K562 (cell line): ENCODE measurements around the gene SND1. TPM values are rescaled to one million over a fixed set of nuclear protein-coding genes. Genes with fewer than 3 reads are reported as not detected.

Experiments used
- ATAC-seq: fragments of 200-7000 bp; cut with Tn5 transposase; 3 replicates; pipeline ENCODE4 v1.9.1; 2020; ENCODE audit warnings: moderate library complexity
- BruUV-seq: library from RNA; stranded (reverse); fragments of 400-500 nt; replicated peaks from 2 replicates; lab custom pipeline; 2021; lab: Mats Ljungman, UMichigan
- CTCF ChIA-PET: fragments of 300-600 bp; formaldehyde crosslinking; extraction: SDS; loops from one replicate; lab custom pipeline; 2021; ENCODE audit warnings: low intra/inter-chr PET ratio; lab: Yijun Ruan, JAX
- POLR2A ChIA-PET: fragments of 300-600, 350-650 bp; sonication (Branson Sonifier 250); formaldehyde crosslinking; extraction: SDS; loops from one replicate; lab custom pipeline; 2021; ENCODE audit warnings: antibody characterized with exemption, inconsistent platforms; lab: Yijun Ruan, JAX
- DNase-seq, 4 experiments: peaks; one replicate each; pipeline versions ENCODE4 v3.0.0 to v3.0.0-alpha.2; 2011 to 2018; ENCODE audit warnings: low spot score in 3 of 4, mixed read lengths in 3 of 4; ENCODE audit errors: extremely low read depth in 1 of 4
- FAIRE-seq: peaks from 2 replicates; lab custom pipeline; 2011; peaks lifted over from hg19 to GRCh38; lab: Jason Lieb, UNC
- H2AFZ ChIP-seq: 2 replicates; pipeline ENCODE4 v1.6.0; 2011; ENCODE audit warnings: low read depth, low read length, control low read depth, inconsistent platforms
- H3K27ac ChIP-seq: fragments of 200-600 bp; 3 replicates; pipeline ENCODE4 v1.8.0; 2011; ENCODE audit warnings: low read depth, mild to moderate bottlenecking, control low read depth, inconsistent platforms, low read length, moderate library complexity, mixed read lengths; ENCODE audit errors: extremely low read depth
- H3K27me3 ChIP-seq, 2 experiments: fragments of 300-600 bp in 1 of 2; 2 replicates in 1 of 2; 3 replicates in 1 of 2; pipeline versions ENCODE4 v1.6.0 to v1.8.0; 2011; ENCODE audit warnings: inconsistent platforms in 2 of 2, low read length in 2 of 2, mild to moderate bottlenecking in 1 of 2, mixed read lengths in 1 of 2, moderate library complexity in 1 of 2; ENCODE audit not compliant: control insufficient read depth in 2 of 2, insufficient read depth in 2 of 2
- H3K36me3 ChIP-seq: fragments of 300-600 bp; 3 replicates; pipeline ENCODE4 v1.8.0; 2011; ENCODE audit warnings: mild to moderate bottlenecking, low read length, inconsistent platforms; ENCODE audit not compliant: control insufficient read depth, insufficient read depth
- H3K4me1 ChIP-seq, 2 experiments: fragments of 200-600 bp in 1 of 2; replicated peaks in 1 of 2; 2 replicates in 1 of 2; 3 replicates in 1 of 2; pipeline versions ENCODE4 v1.5.1 to v1.8.0; 2011; ENCODE audit warnings: inconsistent platforms in 2 of 2, low read length in 2 of 2, mild to moderate bottlenecking in 1 of 2, mixed read lengths in 1 of 2, moderate library complexity in 1 of 2; ENCODE audit not compliant: control insufficient read depth in 2 of 2, insufficient read depth in 2 of 2
- H3K4me2 ChIP-seq: 2 replicates; pipeline ENCODE4 v1.6.1; 2011; ENCODE audit warnings: low read length, control low read depth, inconsistent platforms, mixed read lengths; ENCODE audit not compliant: insufficient read depth
- H3K4me3 ChIP-seq: fragments of 200-600 bp; sonication (generic), shearing (Covaris generic); 2 replicates; pipeline ENCODE4 v1.5.1; 2016; ENCODE audit warnings: control low read depth, inconsistent platforms
- H3K79me2 ChIP-seq: fragments of 200-600 bp; 3 replicates; pipeline ENCODE4 v1.8.0; 2011; ENCODE audit warnings: low read length, inconsistent platforms; ENCODE audit not compliant: control insufficient read depth, insufficient read depth
- H3K9ac ChIP-seq, 2 experiments: 2 replicates each; pipeline versions ENCODE4 v1.6.0 to v1.6.1; 2011; ENCODE audit warnings: low read depth in 2 of 2, low read length in 2 of 2, control low read depth in 1 of 2, inconsistent platforms in 1 of 2, mild to moderate bottlenecking in 1 of 2, mixed read lengths in 1 of 2; ENCODE audit not compliant: insufficient read depth in 1 of 2
- H3K9me1 ChIP-seq: one replicate; pipeline ENCODE4 v1.6.0; 2011; ENCODE audit warnings: inconsistent platforms, mild to moderate bottlenecking, low read length, moderate library complexity; ENCODE audit not compliant: control insufficient read depth, insufficient read depth
- H3K9me3 ChIP-seq: replicated peaks from 2 replicates; pipeline ENCODE4 v1.5.1; 2011; ENCODE audit warnings: low read depth, low read length, inconsistent platforms; ENCODE audit not compliant: control insufficient read depth, insufficient read depth
- H4K20me1 ChIP-seq: replicated peaks from 2 replicates; pipeline ENCODE4 v1.6.1; 2011; ENCODE audit warnings: low read length, inconsistent platforms, mixed read lengths; ENCODE audit not compliant: control insufficient read depth, insufficient read depth
- EP300 ChIP-seq: IDR thresholded peaks from 2 replicates; pipeline ENCODE4 v1.6.1; 2012; ENCODE audit warnings: low read length, improper control_type of control experiment
- FOXA3 ChIP-seq, 2 experiments: fragments of 450-650 bp in 1 of 2; sonication (generic) in 1 of 2; formaldehyde crosslinking; IDR thresholded peaks in 1 of 2; conservative IDR thresholded peaks in 1 of 2; 2 replicates each; pipeline versions ENCODE4 v1.4.0 to v1.8.0; 2020 to 2022; ENCODE audit warnings: mild to moderate bottlenecking in 2 of 2, missing genetic modification reagents in 1 of 2
- RFX1 ChIP-seq: fragments of 450-650 bp; IDR thresholded peaks from 2 replicates; pipeline ENCODE4 v1.6.1; 2016; ENCODE audit warnings: mild to moderate bottlenecking, moderate library complexity
- RFX5 ChIP-seq: IDR thresholded peaks from 2 replicates; pipeline ENCODE4 v1.6.1; 2011; ENCODE audit warnings: low read depth, mild to moderate bottlenecking, improper control_type of control experiment, low read length
- WGBS: fragments of 100-300 bp; shearing (Covaris generic); methylation state at CpG from one replicate; pipeline ENCODE4 v1.1.6; 2016; ENCODE audit warnings: low coverage, mixed read lengths; ENCODE audit not compliant: insufficient coverage; ENCODE audit errors: missing lambda C conversion rate; 5-methylcytosine and 5-hydroxymethylcytosine counted together
- in situ Hi-C: fragments of 300-500 bp; cut with MboI; formaldehyde crosslinking; loops from 4 replicates; pipeline ENCODE4 v1.15.0; 2018; ENCODE audit warnings: inconsistent platforms, mixed read lengths
- intact Hi-C: fragments of 100-400 bp; cut with micrococcal nuclease; formaldehyde crosslinking; loops from 2 replicates; pipeline ENCODE4 v1.14.2; 2022
- polyA plus RNA-seq, 8 experiments: library from polyadenylated mRNA; depleted of rRNA in 4 of 8; stranded (reverse) in 5 of 8; unstranded in 3 of 8; fragments of >200 nt; fragmentation: Nextera tagmentation in 2 of 8; fragmentation: Illumina TruSeq in 1 of 8; extraction: Ambion mirVana in 2 of 8; extraction: Trizol in 1 of 8; gene quantifications; 2 replicates each; pipeline versions ENCODE4 v1.2.1 to v1.2.3, GENCODE V29; 2011 to 2014; ENCODE audit warnings: inconsistent platforms in 1 of 8, missing spikeins in 1 of 8
- total RNA-seq, 7 experiments: library from RNA; depleted of rRNA in 6 of 7; stranded (reverse); fragments of >200 nt in 6 of 7; fragmentation: Illumina TruSeq in 2 of 7; extraction: Trizol in 2 of 7; gene quantifications; 2 replicates each; pipeline versions ENCODE4 v1.2.1 to v1.2.3, GENCODE V29; 2011 to 2021; ENCODE audit warnings: low replicate concordance in 1 of 7
- TF ChIP-seq, protein P1 (sequence below): fragments of 150-350 bp; IDR thresholded peaks from 2 replicates; pipeline ENCODE4 v1.6.1; 2014; ENCODE audit warnings: low read depth, mild to moderate bottlenecking, low read length, borderline replicate concordance
- TF ChIP-seq, protein P2 (sequence below): fragments of 450-650 bp; formaldehyde crosslinking; IDR thresholded peaks from 2 replicates; pipeline ENCODE4 v1.4.0; 2020; ENCODE audit warnings: mild to moderate bottlenecking, moderate library complexity

Gene SND1
- total and polyA plus RNA-seq, 9 of the 15 experiments (the other 6 are each of a cell fraction or from before 2014, with no cell fraction given) = 46.5 to 307 (median 191) TPM

DNA sequence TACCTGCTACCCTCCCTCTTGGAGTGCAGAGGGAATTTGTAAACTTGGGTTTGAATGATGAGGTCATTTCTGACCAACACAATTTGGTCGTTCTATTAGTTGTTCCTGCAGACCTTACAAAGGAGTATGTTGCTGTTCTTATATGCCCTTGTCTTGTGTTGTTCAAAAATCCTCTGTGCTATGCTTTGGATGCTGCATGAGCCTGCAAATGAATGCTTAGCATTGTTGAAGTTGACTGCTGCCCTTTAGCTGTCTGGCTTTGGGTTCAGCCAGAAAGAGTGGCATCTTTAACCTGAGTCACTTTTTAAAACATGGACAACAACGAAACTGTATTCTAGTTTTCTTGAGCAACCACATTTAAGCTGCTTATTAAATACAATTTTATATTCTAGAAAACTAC, 80.3 kb downstream of the SND1 start:
- WGBS = 81% methylated on average over 2 of the region's 2 CpGs
- intact Hi-C loops = no loop called here
- Histone ChIP-seq H3K9me1 (no peaks in the 10 kb centered on the region), H3K36me3 (peaks cover 93% of the 10 kb centered on the region), H3K9ac (no peak overlapping the region), H4K20me1 (peaks cover 12% of the 10 kb centered on the region; the same call in 1 of the 2 replicates), H3K27ac (no peak overlapping the region), H3K4me2 (no peak overlapping the region), H2AFZ (no peak overlapping the region), H3K79me2 (peaks cover 22% of the 10 kb centered on the region; the same call in 2 of the 3 replicates), H3K27me3 (no peaks in the 10 kb centered on the region), H3K4me1 (no peaks in the 10 kb centered on the region), H3K9me3 (no peaks in the 10 kb centered on the region), H3K4me3 (no peak overlapping the region)
- ATAC-seq (no peak), DNase-seq (no peak), FAIRE-seq (no peak)
- POLR2A ChIA-PET = interaction anchor here (0.6 to 1.1 kb wide), 2 partner anchors 222 to 275 kb away, joined by 3 read pairs; no protein-coding TSS in a partner anchor
- BruUV-seq = no TSS peak
- in situ Hi-C loops = no loop called here
- CTCF ChIA-PET = no interaction called here
- TF ChIP-seq RFX5 = no peak

DNA sequence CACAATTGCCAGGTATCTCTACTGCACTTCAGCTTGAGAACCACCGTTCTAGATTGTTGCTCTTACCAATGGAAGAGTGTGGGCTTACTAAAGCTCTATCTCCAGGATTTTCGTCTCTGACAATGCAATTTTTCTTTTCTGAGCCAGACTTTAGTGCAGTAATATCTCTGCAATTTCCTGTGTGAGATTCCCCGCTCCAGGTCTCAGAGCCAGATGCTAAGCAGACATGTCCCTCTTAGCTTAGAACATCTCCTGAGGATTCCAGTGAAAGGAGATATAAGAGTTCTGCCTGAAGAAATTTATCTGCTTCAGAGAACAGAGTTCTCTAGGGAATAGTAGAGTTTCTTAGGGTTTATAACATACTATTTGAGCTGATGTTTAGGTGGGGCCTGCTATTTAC, 82.0 kb downstream of the SND1 start:
- in situ Hi-C loops = no loop called here
- no peaks in the 10 kb centered on the region for H3K9me1 ChIP-seq
- H3K9ac ChIP-seq = no peak overlapping the region
- H3K4me1 ChIP-seq = no peaks in the 10 kb centered on the region
- H3K4me3 ChIP-seq = no peak overlapping the region
- H3K4me2 ChIP-seq = no peak overlapping the region
- H2AFZ ChIP-seq = no peak overlapping the region
- DNase-seq = no peak
- H3K27me3 ChIP-seq = no peaks in the 10 kb centered on the region
- H4K20me1 ChIP-seq = peaks cover 6% of the 10 kb centered on the region; the same call in 1 of the 2 replicates
- 77% methylated on average over 3 of the region's 3 CpGs for WGBS
- no TSS peak for BruUV-seq
- H3K79me2 ChIP-seq = peaks cover 34% of the 10 kb centered on the region
- no peak for FAIRE-seq
- POLR2A ChIA-PET = interaction anchor here (0.6 to 1.9 kb wide), 4 partner anchors 7 to 153 kb away, joined by 3 to 6 read pairs (median 4); no protein-coding TSS in a partner anchor
- H3K9me3 ChIP-seq = no peaks in the 10 kb centered on the region
- peaks cover 91% of the 10 kb centered on the region for H3K36me3 ChIP-seq
- ATAC-seq = no peak
- TF ChIP-seq, protein P1, sequence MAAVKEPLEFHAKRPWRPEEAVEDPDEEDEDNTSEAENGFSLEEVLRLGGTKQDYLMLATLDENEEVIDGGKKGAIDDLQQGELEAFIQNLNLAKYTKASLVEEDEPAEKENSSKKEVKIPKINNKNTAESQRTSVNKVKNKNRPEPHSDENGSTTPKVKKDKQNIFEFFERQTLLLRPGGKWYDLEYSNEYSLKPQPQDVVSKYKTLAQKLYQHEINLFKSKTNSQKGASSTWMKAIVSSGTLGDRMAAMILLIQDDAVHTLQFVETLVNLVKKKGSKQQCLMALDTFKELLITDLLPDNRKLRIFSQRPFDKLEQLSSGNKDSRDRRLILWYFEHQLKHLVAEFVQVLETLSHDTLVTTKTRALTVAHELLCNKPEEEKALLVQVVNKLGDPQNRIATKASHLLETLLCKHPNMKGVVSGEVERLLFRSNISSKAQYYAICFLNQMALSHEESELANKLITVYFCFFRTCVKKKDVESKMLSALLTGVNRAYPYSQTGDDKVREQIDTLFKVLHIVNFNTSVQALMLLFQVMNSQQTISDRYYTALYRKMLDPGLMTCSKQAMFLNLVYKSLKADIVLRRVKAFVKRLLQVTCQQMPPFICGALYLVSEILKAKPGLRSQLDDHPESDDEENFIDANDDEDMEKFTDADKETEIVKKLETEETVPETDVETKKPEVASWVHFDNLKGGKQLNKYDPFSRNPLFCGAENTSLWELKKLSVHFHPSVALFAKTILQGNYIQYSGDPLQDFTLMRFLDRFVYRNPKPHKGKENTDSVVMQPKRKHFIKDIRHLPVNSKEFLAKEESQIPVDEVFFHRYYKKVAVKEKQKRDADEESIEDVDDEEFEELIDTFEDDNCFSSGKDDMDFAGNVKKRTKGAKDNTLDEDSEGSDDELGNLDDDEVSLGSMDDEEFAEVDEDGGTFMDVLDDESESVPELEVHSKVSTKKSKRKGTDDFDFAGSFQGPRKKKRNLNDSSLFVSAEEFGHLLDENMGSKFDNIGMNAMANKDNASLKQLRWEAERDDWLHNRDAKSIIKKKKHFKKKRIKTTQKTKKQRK = no peak
- TF ChIP-seq RFX1 (no peak), FOXA3 (CRISPR knock-in tag; conservative IDR thresholded peaks at IDR 0.05 in 1 of 2, IDR thresholded peaks at IDR 0.05 in 1 of 2) (no peak), EP300 (no peak)
- TF ChIP-seq, protein P2, sequence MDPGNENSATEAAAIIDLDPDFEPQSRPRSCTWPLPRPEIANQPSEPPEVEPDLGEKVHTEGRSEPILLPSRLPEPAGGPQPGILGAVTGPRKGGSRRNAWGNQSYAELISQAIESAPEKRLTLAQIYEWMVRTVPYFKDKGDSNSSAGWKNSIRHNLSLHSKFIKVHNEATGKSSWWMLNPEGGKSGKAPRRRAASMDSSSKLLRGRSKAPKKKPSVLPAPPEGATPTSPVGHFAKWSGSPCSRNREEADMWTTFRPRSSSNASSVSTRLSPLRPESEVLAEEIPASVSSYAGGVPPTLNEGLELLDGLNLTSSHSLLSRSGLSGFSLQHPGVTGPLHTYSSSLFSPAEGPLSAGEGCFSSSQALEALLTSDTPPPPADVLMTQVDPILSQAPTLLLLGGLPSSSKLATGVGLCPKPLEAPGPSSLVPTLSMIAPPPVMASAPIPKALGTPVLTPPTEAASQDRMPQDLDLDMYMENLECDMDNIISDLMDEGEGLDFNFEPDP (CRISPR knock-in tag) = no peak
- H3K27ac ChIP-seq = no peak overlapping the region
- CTCF ChIA-PET = interaction anchor here (0.6 kb wide), 1 partner anchor 46 kb away, joined by 3 read pairs; no protein-coding TSS in a partner anchor
- intact Hi-C loops = no loop called here
